IMR-90 (cell line): ENCODE data around the gene KCTD5.

Source experiments
- CEBPB ChIP-seq: IDR thresholded peaks from 2 replicates; pipeline ENCODE4 v1.6.1; 2012; ENCODE audit warnings: low read depth, low read length, improper control_type of control experiment
- CHD1 ChIP-seq: IDR thresholded peaks from 2 replicates; pipeline ENCODE4 v1.6.1; 2012; ENCODE audit warnings: low read depth, low read length, improper control_type of control experiment
- FOS ChIP-seq: fragments of 150-350 bp; IDR thresholded peaks from 2 replicates; pipeline ENCODE4 v1.6.1; 2016; ENCODE audit warnings: low read depth, low read length
- MAZ ChIP-seq: IDR thresholded peaks from 2 replicates; pipeline ENCODE4 v1.6.1; 2012; ENCODE audit warnings: low read depth, mild to moderate bottlenecking, low read length, improper control_type of control experiment, moderate library complexity, borderline replicate concordance
- MXI1 ChIP-seq: IDR thresholded peaks from 2 replicates; pipeline ENCODE4 v1.6.1; 2012; ENCODE audit warnings: low read depth, mild to moderate bottlenecking, low read length, moderate library complexity, borderline replicate concordance
- NFE2L2 ChIP-seq: fragments of 150-350 bp; IDR thresholded peaks from 2 replicates; pipeline ENCODE4 v1.6.1; 2016; ENCODE audit warnings: low read depth, mild to moderate bottlenecking, low read length
- POLR2A ChIP-seq: IDR thresholded peaks from 2 replicates; pipeline ENCODE4 v1.6.1; 2012; ENCODE audit warnings: mild to moderate bottlenecking, low read depth, low read length
- RAD21 ChIP-seq: IDR thresholded peaks from 2 replicates; pipeline ENCODE4 v1.6.1; 2012; ENCODE audit warnings: low read length, improper control_type of control experiment
- RCOR1 ChIP-seq: IDR thresholded peaks from 2 replicates; pipeline ENCODE4 v1.6.1; 2012; ENCODE audit warnings: mild to moderate bottlenecking, low read length, improper control_type of control experiment; ENCODE audit not compliant: insufficient replicate concordance
- RFX5 ChIP-seq: IDR thresholded peaks from 2 replicates; pipeline ENCODE4 v1.8.0; 2012; ENCODE audit warnings: low read depth, mild to moderate bottlenecking, low read length, moderate library complexity
- SMC3 ChIP-seq: fragments of 150-350 bp; IDR thresholded peaks from 2 replicates; pipeline ENCODE4 v1.6.1; 2016; ENCODE audit warnings: low read depth, mild to moderate bottlenecking, antibody characterized with exemption, low read length, moderate library complexity
- TF ChIP-seq, protein P1 (sequence below): conservative IDR thresholded peaks from 2 replicates; pipeline ENCODE4 v1.5.1; 2012; ENCODE audit warnings: mild to moderate bottlenecking, low read depth, low read length, improper control_type of control experiment
- TF ChIP-seq, protein P2 (sequence below): fragments of 150-350 bp; IDR thresholded peaks from 2 replicates; pipeline ENCODE4 v1.6.1; 2017; ENCODE audit warnings: mild to moderate bottlenecking, antibody characterized with exemption, low read length, low read depth
- TF ChIP-seq, protein P3 (sequence below): fragments of 150-350 bp; IDR thresholded peaks from 2 replicates; pipeline ENCODE4 v1.6.1; 2016; ENCODE audit warnings: low read depth, mild to moderate bottlenecking, low read length, moderate library complexity, borderline replicate concordance

- TF ChIP-seq, protein P1, sequence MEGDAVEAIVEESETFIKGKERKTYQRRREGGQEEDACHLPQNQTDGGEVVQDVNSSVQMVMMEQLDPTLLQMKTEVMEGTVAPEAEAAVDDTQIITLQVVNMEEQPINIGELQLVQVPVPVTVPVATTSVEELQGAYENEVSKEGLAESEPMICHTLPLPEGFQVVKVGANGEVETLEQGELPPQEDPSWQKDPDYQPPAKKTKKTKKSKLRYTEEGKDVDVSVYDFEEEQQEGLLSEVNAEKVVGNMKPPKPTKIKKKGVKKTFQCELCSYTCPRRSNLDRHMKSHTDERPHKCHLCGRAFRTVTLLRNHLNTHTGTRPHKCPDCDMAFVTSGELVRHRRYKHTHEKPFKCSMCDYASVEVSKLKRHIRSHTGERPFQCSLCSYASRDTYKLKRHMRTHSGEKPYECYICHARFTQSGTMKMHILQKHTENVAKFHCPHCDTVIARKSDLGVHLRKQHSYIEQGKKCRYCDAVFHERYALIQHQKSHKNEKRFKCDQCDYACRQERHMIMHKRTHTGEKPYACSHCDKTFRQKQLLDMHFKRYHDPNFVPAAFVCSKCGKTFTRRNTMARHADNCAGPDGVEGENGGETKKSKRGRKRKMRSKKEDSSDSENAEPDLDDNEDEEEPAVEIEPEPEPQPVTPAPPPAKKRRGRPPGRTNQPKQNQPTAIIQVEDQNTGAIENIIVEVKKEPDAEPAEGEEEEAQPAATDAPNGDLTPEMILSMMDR, result no peak
- TF ChIP-seq POLR2A (no peak), RAD21 (no peak), MAZ (no peak), RCOR1 (no peak), SMC3 (no peak), MXI1 (no peak), RFX5 (no peak), NFE2L2 (no peak), CHD1 (no peak), FOS (no peak), CEBPB (no peak)
- TF ChIP-seq, protein P2, sequence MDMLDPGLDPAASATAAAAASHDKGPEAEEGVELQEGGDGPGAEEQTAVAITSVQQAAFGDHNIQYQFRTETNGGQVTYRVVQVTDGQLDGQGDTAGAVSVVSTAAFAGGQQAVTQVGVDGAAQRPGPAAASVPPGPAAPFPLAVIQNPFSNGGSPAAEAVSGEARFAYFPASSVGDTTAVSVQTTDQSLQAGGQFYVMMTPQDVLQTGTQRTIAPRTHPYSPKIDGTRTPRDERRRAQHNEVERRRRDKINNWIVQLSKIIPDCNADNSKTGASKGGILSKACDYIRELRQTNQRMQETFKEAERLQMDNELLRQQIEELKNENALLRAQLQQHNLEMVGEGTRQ, result no peak
- TF ChIP-seq, protein P3, sequence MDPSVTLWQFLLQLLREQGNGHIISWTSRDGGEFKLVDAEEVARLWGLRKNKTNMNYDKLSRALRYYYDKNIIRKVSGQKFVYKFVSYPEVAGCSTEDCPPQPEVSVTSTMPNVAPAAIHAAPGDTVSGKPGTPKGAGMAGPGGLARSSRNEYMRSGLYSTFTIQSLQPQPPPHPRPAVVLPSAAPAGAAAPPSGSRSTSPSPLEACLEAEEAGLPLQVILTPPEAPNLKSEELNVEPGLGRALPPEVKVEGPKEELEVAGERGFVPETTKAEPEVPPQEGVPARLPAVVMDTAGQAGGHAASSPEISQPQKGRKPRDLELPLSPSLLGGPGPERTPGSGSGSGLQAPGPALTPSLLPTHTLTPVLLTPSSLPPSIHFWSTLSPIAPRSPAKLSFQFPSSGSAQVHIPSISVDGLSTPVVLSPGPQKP, result no peak
Measured at GRCh38 chr16:2713985-2714774, 31.9 kb downstream of the KCTD5 start.
